ENCODE measurements around the gene PSMC6. TPM values are rescaled to one million over a fixed set of nuclear protein-coding genes. Genes with fewer than 3 reads are reported as not detected.

Gene PSMC6
- total and polyA plus RNA-seq, 8 donors: 30.0 to 55.8 (median 35.4) TPM

DNA sequence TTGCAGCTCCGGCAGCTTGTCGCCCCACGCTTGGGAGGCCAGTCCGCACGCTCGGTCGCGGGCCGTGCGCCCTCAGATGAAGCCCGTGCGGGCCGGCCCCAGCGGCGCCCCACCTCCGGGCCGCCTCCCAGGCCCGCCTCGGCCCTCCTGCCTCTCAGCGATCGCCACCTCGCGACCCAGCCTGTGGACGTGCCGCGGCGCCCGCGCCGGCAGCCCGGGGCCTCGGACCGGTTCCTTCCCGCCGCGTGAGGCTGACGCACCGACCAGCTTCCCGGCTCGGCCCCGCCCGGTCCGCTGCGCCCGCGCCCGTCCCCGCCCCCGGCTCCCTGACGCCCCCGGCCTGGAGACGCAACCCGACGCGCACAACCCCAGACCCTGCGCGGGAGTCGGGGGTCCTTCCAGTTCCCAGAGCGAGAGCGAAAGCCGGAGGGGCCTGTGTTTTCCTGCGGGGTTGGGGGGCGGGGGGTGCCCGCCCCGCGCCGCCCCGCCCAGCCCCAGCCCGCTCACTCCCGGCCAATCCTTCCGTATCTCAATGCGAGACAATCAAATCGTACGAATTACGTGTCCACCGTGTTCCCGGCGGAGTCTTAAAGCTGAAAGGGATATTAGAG lies 11.4 kb upstream of the PSMC6 start, which contains the start of gene ERO1A:
Gene ERO1A (minus strand): TSS at position 78 of the 611 bp plus-strand sequence. CDS start 77 bp downstream, at position 1.
- Histone ChIP-seq H3K9me3 (no peaks in the 10 kb centered on the region), H3K4me3 (peak within 1 kb of the TSS; percentile 63 to 84 (median 74)), H3K27me3 (no peaks in the 10 kb centered on the region), H3K4me1 (peaks cover 13 to 36% (median 35%) of the 10 kb centered on the region in 3 donors), H3K27ac (peak within 1 kb of the TSS; percentile 95 to 98 (median 96)), H3K36me3 (no peaks in the 10 kb centered on the region)
- WGBS, 2 donors: 1% methylated on average over 64 to 78 of the region's 78 CpGs
- DNase-seq (peak; percentile 86 to 93 (median 88)), FAIRE-seq (no peak), ATAC-seq (peak; percentile 88 to 93 (median 92))
- intact Hi-C loops (cut with DNase I): no loop called here
- TF ChIP-seq, protein P1, sequence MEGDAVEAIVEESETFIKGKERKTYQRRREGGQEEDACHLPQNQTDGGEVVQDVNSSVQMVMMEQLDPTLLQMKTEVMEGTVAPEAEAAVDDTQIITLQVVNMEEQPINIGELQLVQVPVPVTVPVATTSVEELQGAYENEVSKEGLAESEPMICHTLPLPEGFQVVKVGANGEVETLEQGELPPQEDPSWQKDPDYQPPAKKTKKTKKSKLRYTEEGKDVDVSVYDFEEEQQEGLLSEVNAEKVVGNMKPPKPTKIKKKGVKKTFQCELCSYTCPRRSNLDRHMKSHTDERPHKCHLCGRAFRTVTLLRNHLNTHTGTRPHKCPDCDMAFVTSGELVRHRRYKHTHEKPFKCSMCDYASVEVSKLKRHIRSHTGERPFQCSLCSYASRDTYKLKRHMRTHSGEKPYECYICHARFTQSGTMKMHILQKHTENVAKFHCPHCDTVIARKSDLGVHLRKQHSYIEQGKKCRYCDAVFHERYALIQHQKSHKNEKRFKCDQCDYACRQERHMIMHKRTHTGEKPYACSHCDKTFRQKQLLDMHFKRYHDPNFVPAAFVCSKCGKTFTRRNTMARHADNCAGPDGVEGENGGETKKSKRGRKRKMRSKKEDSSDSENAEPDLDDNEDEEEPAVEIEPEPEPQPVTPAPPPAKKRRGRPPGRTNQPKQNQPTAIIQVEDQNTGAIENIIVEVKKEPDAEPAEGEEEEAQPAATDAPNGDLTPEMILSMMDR (IDR thresholded peaks at IDR 0.05): no peak

DNA sequence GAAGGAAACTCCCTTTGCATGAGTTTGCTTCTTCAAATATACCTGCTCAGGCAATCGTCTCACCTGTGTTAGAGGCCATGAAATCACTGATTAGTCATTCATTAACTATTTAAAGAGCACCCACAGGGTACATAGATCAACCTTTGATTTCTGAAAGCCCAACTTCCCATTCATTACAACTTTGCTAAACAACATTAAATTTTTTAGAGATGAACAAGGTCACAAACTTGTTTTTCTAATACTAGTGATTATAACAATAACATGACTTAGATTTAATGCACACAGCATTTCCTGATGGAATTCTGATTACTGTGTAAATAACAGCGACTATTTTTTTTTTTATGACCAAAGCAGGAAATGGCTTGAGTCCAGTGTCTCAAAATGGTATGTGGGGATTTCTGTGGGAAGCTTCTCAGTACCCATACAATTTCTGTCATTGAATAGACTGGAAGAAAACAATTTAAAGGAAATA lies 6.3 kb upstream of the PSMC6 start:
- TF ChIP-seq, protein P1 (IDR thresholded peaks at IDR 0.05): no peak
- Histone ChIP-seq H3K9me3 (no peaks in the 10 kb centered on the region), H3K4me1 (peaks cover 7 to 20% (median 14%) of the 10 kb centered on the region in 3 donors), H3K27me3 (no peaks in the 10 kb centered on the region), H3K4me3 (no peak overlapping the region), H3K36me3 (no peaks in the 10 kb centered on the region), H3K27ac (peak overlapping the region; percentile 4 to 87 (median 63))
- peak; percentile 13 for FAIRE-seq
- intact Hi-C loops (cut with DNase I): no loop called here
- 2 to 10% methylated on average over 2 of the region's 2 CpGs for WGBS, 2 donors
- DNase-seq: no peak
- peak; percentile 73 to 87 (median 82) for ATAC-seq

DNA sequence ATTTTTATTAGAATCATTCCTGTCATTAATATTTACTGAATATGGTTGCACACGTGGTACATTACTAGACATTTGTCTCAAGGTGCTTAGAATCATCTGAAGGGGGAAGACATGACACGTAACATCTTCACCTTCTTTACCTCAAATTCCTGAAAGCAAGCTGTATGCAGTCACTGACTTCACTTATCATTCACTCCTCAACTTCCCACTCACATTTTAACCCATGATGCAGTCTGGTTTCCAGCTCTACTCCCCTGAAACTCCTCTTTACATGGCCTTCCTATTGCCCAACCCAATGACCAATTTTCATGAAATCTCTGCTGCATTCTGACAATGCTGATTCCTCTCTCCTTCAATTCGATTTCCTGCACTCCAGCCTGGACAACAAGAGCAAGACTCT lies 5.8 kb upstream of the PSMC6 start:
- H3K36me3 ChIP-seq: no peaks in the 10 kb centered on the region
- intact Hi-C loops (cut with DNase I): no loop called here
- FAIRE-seq (no peak), ATAC-seq (peak; percentile 3 to 10 (median 8)), DNase-seq (no peak)
- H3K4me1 ChIP-seq: peaks cover 8 to 20% (median 15%) of the 10 kb centered on the region in 3 donors
- no peaks in the 10 kb centered on the region for H3K27me3 ChIP-seq
- 56 to 62% methylated on average over 3 of the region's 3 CpGs for WGBS, 2 donors
- TF ChIP-seq, protein P1 (IDR thresholded peaks at IDR 0.05): no peak
- H3K27ac ChIP-seq: peak overlapping the region; percentile 4 to 87 (median 63)
- H3K9me3 ChIP-seq: no peaks in the 10 kb centered on the region
- H3K4me3 ChIP-seq: no peak overlapping the region

DNA sequence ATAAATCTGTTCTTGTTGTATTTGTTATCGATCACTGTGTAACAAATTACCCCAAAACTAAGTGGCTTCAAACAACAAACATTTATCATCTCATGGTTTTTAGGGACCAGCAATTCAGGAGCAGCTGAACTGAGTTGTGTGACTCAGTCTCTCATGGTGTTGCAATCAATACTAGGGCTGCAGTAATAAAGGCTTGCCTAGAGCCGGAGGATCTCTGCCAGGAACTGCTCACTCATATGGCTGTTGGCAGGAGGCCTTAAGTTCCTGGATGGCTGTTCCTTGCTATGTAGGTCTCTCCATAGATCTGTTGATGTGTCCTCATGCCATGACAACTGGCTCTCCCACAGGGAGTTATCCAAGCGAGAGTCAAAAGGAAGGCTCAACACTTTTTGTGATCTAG lies 3.8 kb upstream of the PSMC6 start:
- intact Hi-C loops (cut with DNase I): no loop called here
- no peak overlapping the region for H3K4me3 ChIP-seq
- no peaks in the 10 kb centered on the region for H3K27me3 ChIP-seq
- no peaks in the 10 kb centered on the region for H3K9me3 ChIP-seq
- DNase-seq (peak in 1 of 6 donors; percentile 52), ATAC-seq (peak in 1 of 4 donors; percentile 27), FAIRE-seq (no peak)
- 67% methylated on average over 3 of the region's 3 CpGs for WGBS, 2 donors
- peaks cover 11 to 23% (median 21%) of the 10 kb centered on the region in 3 donors for H3K4me1 ChIP-seq
- no peak overlapping the region for H3K27ac ChIP-seq
- TF ChIP-seq, protein P1 (IDR thresholded peaks at IDR 0.05): no peak
- H3K36me3 ChIP-seq: no peaks in the 10 kb centered on the region

DNA sequence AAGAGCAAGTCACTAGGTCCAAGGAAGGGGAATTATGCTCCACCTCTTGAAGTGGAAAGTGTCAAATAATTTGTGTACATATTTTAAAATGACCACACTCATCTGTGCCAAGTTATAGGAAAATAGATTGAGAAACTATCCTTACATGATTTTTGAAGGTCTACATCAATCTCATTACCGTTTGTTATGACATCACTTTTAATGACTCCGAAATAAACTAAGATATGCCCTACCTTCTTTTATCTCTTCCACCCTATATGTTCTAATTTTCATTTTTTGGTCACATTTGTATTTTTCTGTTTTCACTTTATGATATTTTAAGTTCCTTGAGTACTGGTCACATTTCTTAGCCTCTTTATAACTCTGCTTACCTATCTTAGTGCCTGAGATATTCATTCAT lies 3.3 kb upstream of the PSMC6 start:
- ATAC-seq (no peak), DNase-seq (no peak), FAIRE-seq (no peak)
- intact Hi-C loops (cut with DNase I): no loop called here
- Histone ChIP-seq H3K27ac (no peak overlapping the region), H3K9me3 (no peaks in the 10 kb centered on the region), H3K27me3 (no peaks in the 10 kb centered on the region), H3K4me3 (no peak overlapping the region), H3K4me1 (peaks cover 14 to 28% (median 25%) of the 10 kb centered on the region in 3 donors), H3K36me3 (no peaks in the 10 kb centered on the region)
- WGBS, 2 donors: 77 to 89% methylated on average over 2 of the region's 2 CpGs
- TF ChIP-seq, protein P1 (IDR thresholded peaks at IDR 0.05): no peak

Data from pancreas (tissue), 10 donors.